PC-9 (cell line): ENCODE data around the gene FEN1. TPM values are rescaled to one million over a fixed set of nuclear protein-coding genes. Genes with fewer than 3 reads are reported as not detected.
A peak's percentile ranks its signal among the peaks of the same experiment; 100 is the strongest.

Source experiments
- BruUV-seq: library from RNA; stranded (reverse); fragments of 400-500 nt; replicated peaks from 2 replicates; lab custom pipeline; 2021; lab: Mats Ljungman, UMichigan
- CTCF ChIA-PET: fragments of 300-600 bp; sonication (Branson Sonifier 250); formaldehyde crosslinking; loops from one replicate; lab custom pipeline; 2022; ENCODE audit warnings: antibody characterized with exemption; lab: Charles Lee
- POLR2A ChIA-PET: fragments of 300-600 bp; sonication (Branson Sonifier 250); formaldehyde crosslinking; loops from one replicate; lab custom pipeline; 2022; ENCODE audit warnings: antibody characterized with exemption; ENCODE audit not compliant: unreplicated experiment; lab: Charles Lee
- DNase-seq, 2 experiments: peaks; one replicate each; pipeline versions ENCODE4 v3.0.0 to v3.0.0-alpha.2; 2015 to 2022; ENCODE audit warnings: mixed read lengths in 1 of 2
- H2AFZ ChIP-seq: fragments of 200-600 bp; sonication (generic); 2 replicates; pipeline ENCODE4 v1.8.1; 2017; ENCODE audit warnings: antibody characterized with exemption
- H3F3A ChIP-seq: fragments of 200-600 bp; sonication (generic); 2 replicates; pipeline ENCODE4 v1.8.1; 2017; ENCODE audit warnings: antibody characterized with exemption, mild to moderate bottlenecking, low read depth; ENCODE audit not compliant: insufficient read depth
- H3K27ac ChIP-seq: fragments of 200-600 bp; sonication (generic); 2 replicates; pipeline ENCODE4 v1.6.1; 2016; ENCODE audit warnings: mixed run types
- H3K27me3 ChIP-seq: fragments of 200-600 bp; sonication (generic); 2 replicates; pipeline ENCODE4 v1.6.1; 2016; ENCODE audit warnings: low read depth, mixed run types; ENCODE audit not compliant: insufficient read depth
- H3K36me3 ChIP-seq: fragments of 200-600 bp; sonication (generic); 2 replicates; pipeline ENCODE4 v1.6.1; 2016; ENCODE audit warnings: low read depth, mixed run types
- H3K4me1 ChIP-seq: fragments of 200-600 bp; sonication (generic); replicated peaks from 2 replicates; pipeline ENCODE4 v1.6.1; 2016; ENCODE audit warnings: mixed run types; ENCODE audit not compliant: insufficient read depth
- H3K4me2 ChIP-seq: fragments of 200-600 bp; sonication (generic); 2 replicates; pipeline ENCODE4 v1.6.1; 2017; ENCODE audit warnings: mixed run types
- H3K4me3 ChIP-seq: fragments of 200-600 bp; sonication (generic); 2 replicates; pipeline ENCODE4 v1.6.1; 2016; ENCODE audit warnings: mixed run types
- H3K79me2 ChIP-seq: fragments of 200-600 bp; sonication (generic); 2 replicates; pipeline ENCODE4 v1.6.1; 2017; ENCODE audit warnings: low read depth, mixed run types
- H3K9me2 ChIP-seq: fragments of 200-600 bp; sonication (generic); 2 replicates; pipeline ENCODE4 v1.8.1; 2017; ENCODE audit warnings: mild to moderate bottlenecking; ENCODE audit not compliant: insufficient read depth
- H3K9me3 ChIP-seq: fragments of 200-600 bp; sonication (generic); 2 replicates; pipeline ENCODE4 v1.8.1; 2016; ENCODE audit warnings: low read depth; ENCODE audit not compliant: insufficient read depth
- H4K20me1 ChIP-seq: fragments of 200-600 bp; sonication (generic); 2 replicates; pipeline ENCODE4 v1.8.1; 2017; ENCODE audit not compliant: insufficient read depth
- CTCF ChIP-seq: fragments of 200-600 bp; sonication (generic); conservative IDR thresholded peaks from 2 replicates; pipeline ENCODE4 v1.6.1; 2017; ENCODE audit warnings: mixed run types, antibody characterized with exemption, mild to moderate bottlenecking, moderate library complexity
- EZH2 ChIP-seq: fragments of 200-600 bp; sonication (generic); IDR thresholded peaks from 2 replicates; pipeline ENCODE4 v1.8.0; 2017; ENCODE audit warnings: antibody characterized with exemption, low read depth
- intact Hi-C: fragments of 100-400 bp; cut with micrococcal nuclease; formaldehyde crosslinking; loops from one replicate; pipeline ENCODE4 v1.10.0; 2022; ENCODE audit not compliant: unreplicated experiment
- total RNA-seq: library from RNA; stranded (reverse); gene quantifications from 2 replicates; pipeline ENCODE4 v1.2.3, GENCODE V29; 2021

Gene FEN1
- total RNA-seq, 1 experiment from 2014 or later = 60.9 TPM

DNA sequence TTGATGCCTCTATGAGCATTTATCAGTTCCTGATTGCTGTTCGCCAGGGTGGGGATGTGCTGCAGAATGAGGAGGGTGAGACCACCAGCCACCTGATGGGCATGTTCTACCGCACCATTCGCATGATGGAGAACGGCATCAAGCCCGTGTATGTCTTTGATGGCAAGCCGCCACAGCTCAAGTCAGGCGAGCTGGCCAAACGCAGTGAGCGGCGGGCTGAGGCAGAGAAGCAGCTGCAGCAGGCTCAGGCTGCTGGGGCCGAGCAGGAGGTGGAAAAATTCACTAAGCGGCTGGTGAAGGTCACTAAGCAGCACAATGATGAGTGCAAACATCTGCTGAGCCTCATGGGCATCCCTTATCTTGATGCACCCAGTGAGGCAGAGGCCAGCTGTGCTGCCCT is 2.7 kb downstream of the FEN1 start:
- H3K4me2 ChIP-seq = no peak overlapping the region
- H3F3A ChIP-seq = peaks cover 32% of the 10 kb centered on the region; the same call in 1 of the 2 replicates
- TF ChIP-seq EZH2 (no peak), CTCF (no peak)
- H3K36me3 ChIP-seq = peaks cover 6% of the 10 kb centered on the region; the same call in 1 of the 2 replicates
- DNase-seq = no peak
- ChIA-PET POLR2A (no interaction called here), CTCF (interaction anchor here (2.9 kb wide), 1 partner anchor 286 kb away, joined by 21 read pairs; no protein-coding TSS in a partner anchor)
- peaks cover 20% of the 10 kb centered on the region for H3K4me1 ChIP-seq
- intact Hi-C loops = loop anchor here (10.0 kb wide), 1 partner anchor 259 kb away; no protein-coding TSS in a partner anchor
- H3K79me2 ChIP-seq = peaks cover 72% of the 10 kb centered on the region
- H3K9me3 ChIP-seq = no peaks in the 10 kb centered on the region
- no peaks in the 10 kb centered on the region for H3K9me2 ChIP-seq
- no peak overlapping the region for H3K27ac ChIP-seq
- no peak overlapping the region for H2AFZ ChIP-seq
- no peaks in the 10 kb centered on the region; the same call in 1 of the 2 replicates for H4K20me1 ChIP-seq
- H3K4me3 ChIP-seq = no peak overlapping the region
- H3K27me3 ChIP-seq = no peaks in the 10 kb centered on the region
- BruUV-seq = no TSS peak

DNA sequence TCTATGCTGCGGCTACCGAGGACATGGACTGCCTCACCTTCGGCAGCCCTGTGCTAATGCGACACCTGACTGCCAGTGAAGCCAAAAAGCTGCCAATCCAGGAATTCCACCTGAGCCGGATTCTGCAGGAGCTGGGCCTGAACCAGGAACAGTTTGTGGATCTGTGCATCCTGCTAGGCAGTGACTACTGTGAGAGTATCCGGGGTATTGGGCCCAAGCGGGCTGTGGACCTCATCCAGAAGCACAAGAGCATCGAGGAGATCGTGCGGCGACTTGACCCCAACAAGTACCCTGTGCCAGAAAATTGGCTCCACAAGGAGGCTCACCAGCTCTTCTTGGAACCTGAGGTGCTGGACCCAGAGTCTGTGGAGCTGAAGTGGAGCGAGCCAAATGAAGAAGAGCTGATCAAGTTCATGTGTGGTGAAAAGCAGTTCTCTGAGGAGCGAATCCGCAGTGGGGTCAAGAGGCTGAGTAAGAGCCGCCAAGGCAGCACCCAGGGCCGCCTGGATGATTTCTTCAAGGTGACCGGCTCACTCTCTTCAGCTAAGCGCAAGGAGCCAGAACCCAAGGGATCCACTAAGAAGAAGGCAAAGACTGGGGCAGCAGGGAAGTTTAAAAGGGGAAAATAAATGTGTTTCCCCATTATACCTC is 3.3 kb downstream of the FEN1 start:
- POLR2A ChIA-PET = no interaction called here
- CTCF ChIA-PET = interaction anchor here (2.9 to 3.1 kb wide), 2 partner anchors 19 to 286 kb away, joined by 13 to 21 read pairs; no protein-coding TSS in a partner anchor
- intact Hi-C loops = loop anchor here (2.0 to 10.0 kb wide), 2 partner anchors 259 to 313 kb away; no protein-coding TSS in a partner anchor
- H3F3A ChIP-seq = peaks cover 37% of the 10 kb centered on the region; the same call in 1 of the 2 replicates
- DNase-seq = no peak
- H3K9me2 ChIP-seq = no peaks in the 10 kb centered on the region
- H3K4me2 ChIP-seq = no peak overlapping the region
- peaks cover 66% of the 10 kb centered on the region for H3K79me2 ChIP-seq
- H3K36me3 ChIP-seq = 0 out of 2 replicates have a peak, but pooled peaks cover 5% of the 10 kb centered on the region
- no peak overlapping the region for H3K4me3 ChIP-seq
- no peak overlapping the region for H2AFZ ChIP-seq
- no peak overlapping the region for H3K27ac ChIP-seq
- H4K20me1 ChIP-seq = no peaks in the 10 kb centered on the region; the same call in 1 of the 2 replicates
- no peaks in the 10 kb centered on the region for H3K27me3 ChIP-seq
- peaks cover 20% of the 10 kb centered on the region for H3K4me1 ChIP-seq
- no peak for TF ChIP-seq CTCF
- no peak for TF ChIP-seq EZH2
- H3K9me3 ChIP-seq = no peaks in the 10 kb centered on the region
- no TSS peak for BruUV-seq

DNA sequence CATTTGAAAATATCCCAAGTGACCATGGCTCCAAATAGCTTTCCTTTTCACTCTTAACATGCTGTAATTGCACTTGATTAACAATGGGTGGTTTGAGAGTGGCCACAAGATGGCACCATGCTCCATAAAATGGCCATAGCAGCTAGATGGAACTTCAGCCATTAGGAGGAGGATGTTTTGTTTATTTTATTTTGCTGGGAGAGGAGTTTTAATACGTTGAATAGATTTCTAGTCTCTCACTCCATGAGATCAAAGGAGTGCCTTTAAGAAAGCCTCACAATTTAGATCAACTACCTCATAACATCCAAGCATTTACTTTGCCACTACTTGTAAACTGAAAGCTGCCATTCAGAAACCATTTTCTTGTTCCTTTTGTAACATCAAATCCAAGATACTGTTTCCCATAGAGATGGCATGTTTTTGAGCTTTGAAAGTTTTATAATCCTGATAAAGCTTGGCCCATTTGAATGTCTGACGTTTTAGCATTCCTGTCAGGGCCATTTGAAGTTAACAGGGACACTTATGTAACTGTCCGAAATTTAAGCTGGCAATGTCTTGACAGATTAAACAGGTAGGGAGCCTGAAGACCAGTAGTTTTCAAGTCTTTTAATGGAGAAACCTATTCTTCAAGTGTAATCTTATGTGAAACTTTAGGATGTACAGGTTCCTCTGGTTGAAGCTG is 4.7 kb downstream of the FEN1 start:
- no peak overlapping the region for H3K27ac ChIP-seq
- H3F3A ChIP-seq = peaks cover 50% of the 10 kb centered on the region; the same call in 1 of the 2 replicates
- peak; percentile 72 to 73 for DNase-seq
- no peak overlapping the region for H3K4me2 ChIP-seq
- POLR2A ChIA-PET = interaction anchor here (0.5 to 0.9 kb wide), 3 partner anchors 18 to 1810 kb away, joined by 6 to 18 read pairs (median 6); no protein-coding TSS in a partner anchor
- intact Hi-C loops = loop anchor here (1.0 to 10.0 kb wide), 6 partner anchors 74 to 311 kb away; no protein-coding TSS in a partner anchor
- no peaks in the 10 kb centered on the region for H3K27me3 ChIP-seq
- BruUV-seq = no TSS peak
- CTCF ChIA-PET = interaction anchor here (0.6 to 3.1 kb wide), 13 partner anchors 16 to 531 kb away, joined by 3 to 21 read pairs (median 6); no protein-coding TSS in a partner anchor
- H3K79me2 ChIP-seq = peaks cover 53% of the 10 kb centered on the region
- H2AFZ ChIP-seq = no peak overlapping the region
- no peak for TF ChIP-seq EZH2
- TF ChIP-seq CTCF = peak; percentile 92
- no peaks in the 10 kb centered on the region for H3K9me3 ChIP-seq
- H3K9me2 ChIP-seq = no peaks in the 10 kb centered on the region
- no peaks in the 10 kb centered on the region; the same call in none of the 2 replicates for H4K20me1 ChIP-seq
- peaks cover 12% of the 10 kb centered on the region for H3K4me1 ChIP-seq
- 0 out of 2 replicates have a peak, but pooled peaks cover 11% of the 10 kb centered on the region for H3K36me3 ChIP-seq
- H3K4me3 ChIP-seq = no peak overlapping the region
